NCI-H460 (cell line): ENCODE measurements around the gene NME4. TPM values are rescaled to one million over a fixed set of nuclear protein-coding genes. Genes with fewer than 3 reads are reported as not detected.
A peak's percentile ranks its signal among the peaks of the same experiment; 100 is the strongest.

ENCODE experiments used
- DNase-seq: peaks from one replicate; pipeline ENCODE4 v3.0.0-alpha.2; 2016; ENCODE audit warnings: low read depth; ENCODE audit errors: extremely low read depth
- small RNA-seq, 2 experiments: library from RNA; depleted of rRNA; stranded (forward); fragments of <200 nt; gene quantifications; one replicate each; pipeline ENCODE3, GENCODE V24; 2014
- total RNA-seq: library from RNA; depleted of rRNA; stranded (reverse); fragments of >200 nt; shearing (Covaris generic); gene quantifications from 2 replicates; pipeline ENCODE4 v1.2.3, GENCODE V29; 2014; rRNA removed

The NME4 gene
- total RNA-seq, 1 experiment from 2014 or later: 170 TPM

GRCh38 chr16:425082-425718 lies 28.2 kb downstream of the NME4 start, which contains the start of gene RAB11FIP3:
Gene RAB11FIP3 (plus strand): TSS chr16:425649. CDS start chr16:426007, 358 bp downstream.
- peak; percentile 58 for DNase-seq

GRCh38 chr16:425740-426114 lies 28.7 kb downstream of the NME4 start:
- no peak for DNase-seq

GRCh38 chr16:426115-426905 lies 29.3 kb downstream of the NME4 start:
- DNase-seq: no peak

GRCh38 chr16:426906-427249 lies 29.9 kb downstream of the NME4 start:
- no peak for DNase-seq

- no peak for DNase-seq
Observed at GRCh38 chr16:427250-427649, 30.3 kb downstream of the NME4 start.

GRCh38 chr16:430904-431303 lies 33.9 kb downstream of the NME4 start:
- DNase-seq: no peak

GRCh38 chr16:440627-441026 lies 43.6 kb downstream of the NME4 start:
- DNase-seq: no peak

- DNase-seq: no peak
Observed at GRCh38 chr16:441447-441846, 44.4 kb downstream of the NME4 start.

GRCh38 chr16:442976-443375 lies 46.0 kb downstream of the NME4 start:
- no peak for DNase-seq

- DNase-seq: no peak
Observed at GRCh38 chr16:444027-444426, 47.0 kb downstream of the NME4 start.

GRCh38 chr16:445566-445965 lies 48.6 kb downstream of the NME4 start:
- DNase-seq: no peak

Small RNA genes lying within 50 kb of the gene (small RNA-seq; reads per million reads assigned to genes)
- 0 reads per million in 2 experiments for gene RF00019

Other genes with a start within 250 kb of the NME4 start
- not detected in 2 replicates for gene HBZ, start 244.6 kb upstream of the NME4 start, total RNA-seq
- gene HBM, start 231.2 kb upstream of the NME4 start, total RNA-seq: not detected in 2 replicates
- not detected in 2 replicates for gene HBA2, start 224.3 kb upstream of the NME4 start, total RNA-seq
- gene HBA1, start 220.5 kb upstream of the NME4 start, total RNA-seq: 2.2 TPM in 1 of 2 replicates, not detected in the other
- 1.5 and 2.4 TPM in 2 replicates for gene HBQ1, start 216.7 kb upstream of the NME4 start, total RNA-seq
- 38.4 and 40.8 TPM in 2 replicates for gene LUC7L, start 167.8 kb upstream of the NME4 start, total RNA-seq
- 41.5 and 45.8 TPM in 2 replicates for gene FAM234A, start 162.4 kb upstream of the NME4 start, total RNA-seq
- 6.6 and 6.9 TPM in 2 replicates for gene RGS11, start 121.3 kb upstream of the NME4 start, total RNA-seq
- 2.5 and 2.9 TPM in 2 replicates for gene ARHGDIG, start 116.6 kb upstream of the NME4 start, total RNA-seq
- gene PDIA2, start 114.0 kb upstream of the NME4 start, total RNA-seq: 0.40 and 0.64 TPM in 2 replicates
- 35.7 and 38.3 TPM in 2 replicates for gene AXIN1, start 44.5 kb upstream of the NME4 start, total RNA-seq
- gene MRPL28, start 26.7 kb upstream of the NME4 start, total RNA-seq: 100 and 116 TPM in 2 replicates
- 29.6 and 34.7 TPM in 2 replicates for gene PGAP6, start 15.2 kb upstream of the NME4 start, total RNA-seq
- 15.7 and 16.9 TPM in 2 replicates for gene DECR2, start 4.7 kb downstream of the NME4 start, total RNA-seq
- 20.8 and 22.4 TPM in 2 replicates for gene RAB11FIP3, start 28.4 kb downstream of the NME4 start, total RNA-seq
- gene CAPN15, start 130.5 kb downstream of the NME4 start, total RNA-seq: 32.4 and 41.4 TPM in 2 replicates
- gene PRR35, start 163.2 kb downstream of the NME4 start, total RNA-seq: 0.05 TPM in 1 of 2 replicates, not detected in the other
- 0.12 and 0.35 TPM in 2 replicates for gene NHLRC4, start 169.8 kb downstream of the NME4 start, total RNA-seq
- 16.7 and 18.3 TPM in 2 replicates for gene PIGQ, start 172.8 kb downstream of the NME4 start, total RNA-seq
- 10.7 and 11.9 TPM in 2 replicates for gene RAB40C, start 192.9 kb downstream of the NME4 start, total RNA-seq
- gene WFIKKN1, start 233.8 kb downstream of the NME4 start, total RNA-seq: 0.15 and 0.43 TPM in 2 replicates
- 84.3 and 106 TPM in 2 replicates for gene METTL26, start 239.1 kb downstream of the NME4 start, total RNA-seq
- 60.2 and 87.0 TPM in 2 replicates for gene MCRIP2, start 244.6 kb downstream of the NME4 start, total RNA-seq